Parathyroid adenoma (tissue), 2 donors: ENCODE data around the gene RHOH.

Experiments
- H2AFZ ChIP-seq: fragments of 300-600 bp; sonication (generic); one replicate; pipeline ENCODE4 v1.7.0; 2017; ENCODE audit warnings: antibody characterized with exemption, mild to moderate bottlenecking
- H3K27ac ChIP-seq: fragments of 300-600 bp; sonication (generic); one replicate; pipeline ENCODE4 v1.7.0; 2017
- H3K27me3 ChIP-seq: fragments of 300-600 bp; sonication (generic); one replicate; pipeline ENCODE4 v1.7.0; 2017; ENCODE audit warnings: low read length; ENCODE audit not compliant: control insufficient read depth, insufficient read depth
- H3K36me3 ChIP-seq: fragments of 300-600 bp; sonication (generic); one replicate; pipeline ENCODE4 v1.7.0; 2017; ENCODE audit warnings: low read length; ENCODE audit not compliant: control insufficient read depth, insufficient read depth
- H3K4me1 ChIP-seq: fragments of 300-600 bp; sonication (generic); one replicate; pipeline ENCODE4 v1.7.0; 2017; ENCODE audit warnings: control low read depth
- H3K4me2 ChIP-seq: fragments of 300-600 bp; sonication (generic); one replicate; pipeline ENCODE4 v1.7.0; 2017; ENCODE audit warnings: low read length
- H3K4me3 ChIP-seq: fragments of 300-600 bp; sonication (generic); one replicate; pipeline ENCODE4 v1.7.0; 2017; ENCODE audit warnings: low read depth, low read length
- H3K79me2 ChIP-seq: fragments of 300-600 bp; sonication (generic); one replicate; pipeline ENCODE4 v1.7.0; 2017; ENCODE audit warnings: control low read depth
- H3K9ac ChIP-seq: fragments of 300-600 bp; sonication (generic); one replicate; pipeline ENCODE4 v1.7.0; 2017; ENCODE audit warnings: mild to moderate bottlenecking
- H3K9me3 ChIP-seq: fragments of 300-600 bp; sonication (generic); one replicate; pipeline ENCODE4 v1.7.0; 2017; ENCODE audit warnings: low read length; ENCODE audit not compliant: control insufficient read depth
- CTCF ChIP-seq: fragments of 300-600 bp; sonication (generic); IDR thresholded peaks from one replicate; pipeline ENCODE4 v1.7.0; 2017; ENCODE audit warnings: antibody characterized with exemption, mild to moderate bottlenecking
- donor health status: primary hyperparathyroidism.

The RHOH gene

GRCh38 chr4:40179360-40179759 lies 17.5 kb upstream of the RHOH start:
- H3K4me3 ChIP-seq = no peak overlapping the region
- H3K9me3 ChIP-seq = no peaks in the 10 kb centered on the region
- H2AFZ ChIP-seq = no peak overlapping the region
- H3K27ac ChIP-seq = no peak overlapping the region
- no peak overlapping the region for H3K4me2 ChIP-seq
- no peaks in the 10 kb centered on the region for H3K27me3 ChIP-seq
- H3K36me3 ChIP-seq = no peaks in the 10 kb centered on the region
- H3K4me1 ChIP-seq = no peaks in the 10 kb centered on the region
- H3K9ac ChIP-seq = no peak overlapping the region
- no peak for TF ChIP-seq CTCF
- H3K79me2 ChIP-seq = no peaks in the 10 kb centered on the region

GRCh38 chr4:40180356-40180755 lies 16.5 kb upstream of the RHOH start:
- H3K4me3 ChIP-seq = no peak overlapping the region
- H3K27me3 ChIP-seq = no peaks in the 10 kb centered on the region
- no peaks in the 10 kb centered on the region for H3K4me1 ChIP-seq
- no peaks in the 10 kb centered on the region for H3K36me3 ChIP-seq
- TF ChIP-seq CTCF = no peak
- H3K27ac ChIP-seq = no peak overlapping the region
- H3K79me2 ChIP-seq = no peaks in the 10 kb centered on the region
- H2AFZ ChIP-seq = no peak overlapping the region
- no peak overlapping the region for H3K4me2 ChIP-seq
- no peaks in the 10 kb centered on the region for H3K9me3 ChIP-seq
- no peak overlapping the region for H3K9ac ChIP-seq

GRCh38 chr4:40182001-40182400 lies 14.8 kb upstream of the RHOH start:
- Histone ChIP-seq H3K4me2 (no peak overlapping the region), H3K27ac (no peak overlapping the region)
- TF ChIP-seq CTCF = no peak

GRCh38 chr4:40182954-40183353 lies 13.9 kb upstream of the RHOH start:
- Histone ChIP-seq H3K79me2 (no peaks in the 10 kb centered on the region), H3K36me3 (no peaks in the 10 kb centered on the region), H2AFZ (no peak overlapping the region), H3K9ac (no peak overlapping the region), H3K4me3 (no peak overlapping the region), H3K4me2 (no peak overlapping the region), H3K4me1 (no peaks in the 10 kb centered on the region), H3K27ac (no peak overlapping the region), H3K27me3 (no peaks in the 10 kb centered on the region), H3K9me3 (no peaks in the 10 kb centered on the region)
- TF ChIP-seq CTCF = no peak

More at GRCh38 chr4:40182001-40182400, 14.8 kb upstream of the RHOH start:
- Histone ChIP-seq H3K4me1 (no peaks in the 10 kb centered on the region), H3K36me3 (no peaks in the 10 kb centered on the region), H2AFZ (no peak overlapping the region), H3K4me3 (no peak overlapping the region), H3K9me3 (no peaks in the 10 kb centered on the region), H3K27me3 (no peaks in the 10 kb centered on the region), H3K9ac (no peak overlapping the region), H3K79me2 (no peaks in the 10 kb centered on the region)

GRCh38 chr4:40183615-40184411 lies 13.0 kb upstream of the RHOH start:
- no peak for TF ChIP-seq CTCF
- no peaks in the 10 kb centered on the region for H3K9me3 ChIP-seq

More at GRCh38 chr4:40183615-40184411, 13.0 kb upstream of the RHOH start:
- Histone ChIP-seq H2AFZ (no peak overlapping the region), H3K27ac (no peak overlapping the region), H3K27me3 (no peaks in the 10 kb centered on the region), H3K4me2 (no peak overlapping the region), H3K36me3 (no peaks in the 10 kb centered on the region), H3K9ac (no peak overlapping the region), H3K79me2 (no peaks in the 10 kb centered on the region), H3K4me1 (no peaks in the 10 kb centered on the region), H3K4me3 (no peak overlapping the region)
